Upper lobe of left lung (tissue), 6 donors: ENCODE data around the gene C3orf70. TPM values are rescaled to one million over a fixed set of nuclear protein-coding genes. Genes with fewer than 3 reads are reported as not detected.
A peak's percentile ranks its signal among the peaks of the same experiment; 100 is the strongest.

Experiments used
- ATAC-seq, 2 donors: fragments of 200-7000 bp; cut with Tn5 transposase; one replicate each; pipeline ENCODE4 v1.9.1; 2022; ENCODE audit warnings: mild to moderate bottlenecking in 2 of 2, moderate library complexity in 2 of 2; ENCODE audit not compliant: low FRiP score in 2 of 2
- DNase-seq, 2 donors: peaks; one replicate each; pipeline ENCODE4 v3.0.0-alpha.2; 2019 to 2020
- H3K27ac ChIP-seq, 4 donors: fragments of 200-600 bp; sonication (generic); one replicate each; pipeline ENCODE4 v1.5.1; 2016 to 2019
- H3K27me3 ChIP-seq, 4 donors: fragments of 200-600 bp; sonication (generic); one replicate each; pipeline ENCODE4 v1.5.1; 2017 to 2019
- H3K36me3 ChIP-seq, 4 donors: fragments of 200-600 bp; sonication (generic); one replicate each; pipeline ENCODE4 v1.5.1; 2016 to 2019
- H3K4me1 ChIP-seq, 4 donors: fragments of 200-600 bp; sonication (generic); one replicate each; pipeline ENCODE4 v1.5.1; 2018 to 2019
- H3K4me3 ChIP-seq, 4 donors: fragments of 200-600 bp; sonication (generic); one replicate each; pipeline ENCODE4 v1.5.1; 2017 to 2019; ENCODE audit warnings: mild to moderate bottlenecking in 2 of 4, moderate library complexity in 1 of 4
- H3K9me3 ChIP-seq, 4 donors: fragments of 200-600 bp; sonication (generic); one replicate each; pipeline ENCODE4 v1.5.1; 2018 to 2019
- CTCF ChIP-seq, 6 experiments: fragments of 450-650 bp in 4 of 6; fragments of 200-600 bp in 2 of 6; sonication (generic) in 2 of 6; IDR thresholded peaks; one replicate each; pipeline ENCODE4 v1.5.1; 2016 to 2019; ENCODE audit warnings: antibody characterized with exemption in 6 of 6
- EP300 ChIP-seq, 4 donors: sonication (generic); formaldehyde crosslinking; IDR thresholded peaks; one replicate each; pipeline ENCODE4 v1.5.1; 2017; ENCODE audit warnings: antibody characterized with exemption in 4 of 4, control low read depth in 2 of 4
- POLR2A ChIP-seq, 4 donors: fragments of 450-650 bp; IDR thresholded peaks; one replicate each; pipeline ENCODE4 v1.5.1; 2016 to 2017; ENCODE audit warnings: antibody characterized with exemption in 4 of 4, mild to moderate bottlenecking in 2 of 4
- POLR2AphosphoS5 ChIP-seq, 2 donors: sonication (generic); formaldehyde crosslinking; IDR thresholded peaks; one replicate each; pipeline ENCODE4 v1.5.1; 2017; ENCODE audit warnings: antibody characterized with exemption in 2 of 2
- WGBS, 2 donors: methylation state at CpG; one replicate each; pipeline ENCODE4 v1.1.5; 2017 to 2018; 5-methylcytosine and 5-hydroxymethylcytosine counted together
- total RNA-seq, 6 donors: library from RNA; depleted of rRNA in 4 of 6; stranded (reverse); fragments of >200 nt in 4 of 6; gene quantifications; one replicate each; pipeline versions ENCODE4 v1.1.0 to v1.2.1, GENCODE V29; 2016 to 2021
- donor health status: DM: no; HTN: no; CAD: no; lungs with moderate emphysema.
- donor health status: DM: no; HTN: yes; CAD: no; lungs with severe emphysema.

Gene C3orf70
- total RNA-seq, 6 donors from 2014 or later = 0.67 to 3.9 (median 1.6) TPM

- H3K27me3 ChIP-seq = no peaks in the 10 kb centered on the region
- H3K9me3 ChIP-seq = no peaks in the 10 kb centered on the region
- peaks cover 0 to 16% (median 11%) of the 10 kb centered on the region in 4 donors for H3K4me1 ChIP-seq
- DNase-seq = peak; percentile 42 to 49
- H3K36me3 ChIP-seq = no peaks in the 10 kb centered on the region
- peak; percentile 65 to 73 for ATAC-seq
- no peak for TF ChIP-seq POLR2A (IDR thresholded peaks at IDR 0.05)
- H3K27ac ChIP-seq = peak overlapping the region in 3 of 4 donors; percentile 10 to 59 (median 57)
- WGBS, 2 donors = 46 to 52% methylated on average over 15 of the region's 15 CpGs
- H3K4me3 ChIP-seq = peak overlapping the region in 1 of 4 donors; percentile 15
Observed at GRCh38 chr3:185175370-185175987, 22.6 kb upstream of the C3orf70 start.

GRCh38 chr3:185172086-185173049, 19.5 kb upstream of the C3orf70 start:
- Histone ChIP-seq H3K9me3 (no peaks in the 10 kb centered on the region), H3K4me1 (peaks cover 0 to 16% (median 11%) of the 10 kb centered on the region in 4 donors), H3K27ac (no peak overlapping the region), H3K27me3 (no peaks in the 10 kb centered on the region), H3K4me3 (no peak overlapping the region), H3K36me3 (no peaks in the 10 kb centered on the region)
- TF ChIP-seq CTCF (IDR thresholded peaks at IDR 0.05) = no peak
- no peak for ATAC-seq
- 80 to 85% methylated on average over 11 of the region's 11 CpGs for WGBS, 2 donors
- DNase-seq = no peak

- TF ChIP-seq EP300 (IDR thresholded peaks at IDR 0.05) = no peak
- TF ChIP-seq POLR2A (IDR thresholded peaks at IDR 0.05) = no peak
- TF ChIP-seq POLR2AphosphoS5 (IDR thresholded peaks at IDR 0.05) = no peak
- TF ChIP-seq CTCF (IDR thresholded peaks at IDR 0.05) = no peak
- ATAC-seq (no peak), DNase-seq (no peak)
- H3K4me3 ChIP-seq = no peak overlapping the region
- no peaks in the 10 kb centered on the region for H3K4me1 ChIP-seq
- no peaks in the 10 kb centered on the region for H3K27me3 ChIP-seq
- no peak overlapping the region for H3K27ac ChIP-seq
- no peaks in the 10 kb centered on the region for H3K9me3 ChIP-seq
- H3K36me3 ChIP-seq = no peaks in the 10 kb centered on the region
- 78 to 83% methylated on average over 6 of the region's 6 CpGs for WGBS, 2 donors
Observed at GRCh38 chr3:185164428-185165217, 11.8 kb upstream of the C3orf70 start.

GRCh38 chr3:185162634-185163033, 9.8 kb upstream of the C3orf70 start:
- Histone ChIP-seq H3K9me3 (no peaks in the 10 kb centered on the region), H3K4me1 (no peaks in the 10 kb centered on the region), H3K27me3 (no peaks in the 10 kb centered on the region), H3K36me3 (no peaks in the 10 kb centered on the region), H3K27ac (no peak overlapping the region), H3K4me3 (no peak overlapping the region)
- ATAC-seq (no peak), DNase-seq (no peak)
- TF ChIP-seq CTCF (IDR thresholded peaks at IDR 0.05) = no peak
- TF ChIP-seq EP300 (IDR thresholded peaks at IDR 0.05) = no peak
- TF ChIP-seq POLR2AphosphoS5 (IDR thresholded peaks at IDR 0.05) = no peak
- no peak for TF ChIP-seq POLR2A (IDR thresholded peaks at IDR 0.05)
- 66 to 80% methylated on average over 8 of the region's 8 CpGs for WGBS, 2 donors

GRCh38 chr3:185161761-185162160, 8.9 kb upstream of the C3orf70 start:
- H3K27me3 ChIP-seq = no peaks in the 10 kb centered on the region
- H3K9me3 ChIP-seq = no peaks in the 10 kb centered on the region
- TF ChIP-seq EP300 (IDR thresholded peaks at IDR 0.05) (no peak), CTCF (IDR thresholded peaks at IDR 0.05) (no peak), POLR2AphosphoS5 (IDR thresholded peaks at IDR 0.05) (no peak), POLR2A (IDR thresholded peaks at IDR 0.05) (no peak)
- no peak overlapping the region for H3K27ac ChIP-seq
- H3K36me3 ChIP-seq = no peaks in the 10 kb centered on the region
- no peak overlapping the region for H3K4me3 ChIP-seq
- ATAC-seq (no peak), DNase-seq (no peak)
- no peaks in the 10 kb centered on the region for H3K4me1 ChIP-seq
- WGBS, 2 donors = 84 to 86% methylated on average over 5 of the region's 5 CpGs
